ENCODE data around the gene THRA.

The THRA gene

GRCh38 chr17:40075201-40075941, 12.6 kb downstream of the THRA start:
- peak in 52 of 56 donors; percentile 53 to 89 (median 80) for DNase-seq

- DNase-seq, result no peak
These were observed 13.3 kb downstream of the THRA start for GRCh38 chr17:40075942-40076498.

- DNase-seq, result no peak
These were observed 13.8 kb downstream of the THRA start for GRCh38 chr17:40076591-40076990.

- DNase-seq, result no peak
These were observed 16.8 kb downstream of the THRA start for GRCh38 chr17:40079545-40079944.

GRCh38 chr17:40084477-40084876, 21.7 kb downstream of the THRA start:
- no peak for DNase-seq

- peak in 11 of 56 donors; percentile 16 to 72 (median 33) for DNase-seq
These were observed 23.6 kb downstream of the THRA start for GRCh38 chr17:40086150-40087044.

- DNase-seq, result no peak
These were observed 24.5 kb downstream of the THRA start for GRCh38 chr17:40087049-40087794.

- DNase-seq, result no peak
These were observed 25.3 kb downstream of the THRA start for GRCh38 chr17:40087903-40088718.

- DNase-seq, result no peak
These were observed 26.5 kb downstream of the THRA start for GRCh38 chr17:40089077-40089895.

- DNase-seq, result peak in 1 of 56 donors; percentile 26
These were observed 27.7 kb downstream of the THRA start for GRCh38 chr17:40090237-40091119.

GRCh38 chr17:40091691-40092397, 29.1 kb downstream of the THRA start:
- peak in 1 of 56 donors; percentile 42 for DNase-seq

GRCh38 chr17:40092581-40092980, 29.8 kb downstream of the THRA start:
- peak in 44 of 56 donors; percentile 22 to 80 (median 56) for DNase-seq

- DNase-seq, result peak in 4 of 56 donors; percentile 28 to 65 (median 38)
These were observed 30.3 kb downstream of the THRA start for GRCh38 chr17:40093005-40093579.

GRCh38 chr17:40093580-40094201, 30.9 kb downstream of the THRA start:
- DNase-seq, result no peak

GRCh38 chr17:40094874-40095273, 32.1 kb downstream of the THRA start:
- DNase-seq, result no peak

GRCh38 chr17:40095351-40095943, 32.7 kb downstream of the THRA start:
- peak in 2 of 56 donors; percentile 18 to 25 for DNase-seq

All from nucleus accumbens (tissue), 56 donors.